Measurements from ENCODE around the gene MSS51.

DNA sequence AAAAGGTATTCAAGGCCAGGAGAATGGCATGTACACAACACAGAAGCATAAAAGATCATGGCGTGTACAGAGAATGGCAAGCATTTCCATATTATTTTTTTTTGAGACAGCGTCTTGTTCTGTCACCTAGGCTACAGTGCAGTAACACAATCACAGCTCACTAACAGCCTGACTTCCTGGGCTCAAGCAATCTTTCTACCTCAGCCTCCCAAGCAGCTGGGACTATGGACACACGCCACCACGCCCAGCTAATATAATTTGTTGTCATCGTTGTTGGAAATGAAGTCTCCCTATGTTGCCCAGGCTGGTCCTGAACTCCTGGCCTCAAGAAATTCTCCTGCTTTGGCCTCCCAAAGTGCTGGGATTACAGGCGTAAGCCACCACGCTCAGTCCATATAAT, 46.8 kb downstream of the MSS51 start:
- TF ChIP-seq, protein P1, sequence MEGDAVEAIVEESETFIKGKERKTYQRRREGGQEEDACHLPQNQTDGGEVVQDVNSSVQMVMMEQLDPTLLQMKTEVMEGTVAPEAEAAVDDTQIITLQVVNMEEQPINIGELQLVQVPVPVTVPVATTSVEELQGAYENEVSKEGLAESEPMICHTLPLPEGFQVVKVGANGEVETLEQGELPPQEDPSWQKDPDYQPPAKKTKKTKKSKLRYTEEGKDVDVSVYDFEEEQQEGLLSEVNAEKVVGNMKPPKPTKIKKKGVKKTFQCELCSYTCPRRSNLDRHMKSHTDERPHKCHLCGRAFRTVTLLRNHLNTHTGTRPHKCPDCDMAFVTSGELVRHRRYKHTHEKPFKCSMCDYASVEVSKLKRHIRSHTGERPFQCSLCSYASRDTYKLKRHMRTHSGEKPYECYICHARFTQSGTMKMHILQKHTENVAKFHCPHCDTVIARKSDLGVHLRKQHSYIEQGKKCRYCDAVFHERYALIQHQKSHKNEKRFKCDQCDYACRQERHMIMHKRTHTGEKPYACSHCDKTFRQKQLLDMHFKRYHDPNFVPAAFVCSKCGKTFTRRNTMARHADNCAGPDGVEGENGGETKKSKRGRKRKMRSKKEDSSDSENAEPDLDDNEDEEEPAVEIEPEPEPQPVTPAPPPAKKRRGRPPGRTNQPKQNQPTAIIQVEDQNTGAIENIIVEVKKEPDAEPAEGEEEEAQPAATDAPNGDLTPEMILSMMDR (IDR thresholded peaks at IDR 0.05), result no peak
- TF ChIP-seq POLR2AphosphoS5 (IDR thresholded peaks at IDR 0.05) (no peak), POLR2A (IDR thresholded peaks at IDR 0.05) (no peak)

Measured in sigmoid colon (tissue), 4 donors.